Measurements from ENCODE around the gene LY6G5C. TPM values are rescaled to one million over a fixed set of nuclear protein-coding genes. Genes with fewer than 3 reads are reported as not detected.

LY6G5C gene
- total and polyA plus RNA-seq, 9 of the 15 experiments (the other 6 are each of a cell fraction or from before 2014, with no cell fraction given): 0.10 to 0.67 (median 0.46) TPM; not detected in 4

DNA sequence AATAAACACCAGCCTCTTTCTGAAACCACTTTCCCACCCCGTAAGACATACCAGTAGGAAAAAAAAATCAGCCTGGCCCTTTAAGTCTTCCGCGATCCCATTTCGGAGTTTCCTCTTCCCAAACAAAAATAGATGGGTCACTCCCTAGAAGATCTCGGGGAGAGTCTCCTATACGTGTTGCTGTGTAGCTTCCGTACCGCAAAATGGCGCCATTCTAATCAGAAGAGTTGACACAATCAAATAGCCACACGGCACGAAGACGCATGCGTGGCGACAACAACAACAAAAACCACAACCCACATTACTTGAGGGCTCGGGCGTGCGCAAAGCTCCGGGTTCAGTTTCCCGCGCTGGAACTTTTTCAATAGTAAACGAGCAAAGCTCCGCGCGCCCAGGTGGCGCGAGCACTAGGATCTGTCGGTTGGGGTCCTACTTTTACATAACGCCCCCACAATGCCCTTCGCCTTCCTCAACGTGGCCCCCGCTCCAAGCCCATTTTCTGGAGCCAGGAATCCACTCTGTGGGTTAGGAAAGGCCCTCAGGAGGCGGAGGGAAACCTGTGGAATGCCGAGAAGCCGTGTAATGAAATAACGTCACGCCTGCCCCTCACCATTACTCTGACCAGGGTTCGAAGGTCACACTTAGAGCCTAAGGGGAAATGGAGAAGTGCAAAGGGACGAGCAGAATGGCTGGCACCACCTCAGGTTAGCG, 15.9 kb downstream of the LY6G5C start, which contains the start of gene GPANK1 (continued):
- TF ChIP-seq, protein P1, sequence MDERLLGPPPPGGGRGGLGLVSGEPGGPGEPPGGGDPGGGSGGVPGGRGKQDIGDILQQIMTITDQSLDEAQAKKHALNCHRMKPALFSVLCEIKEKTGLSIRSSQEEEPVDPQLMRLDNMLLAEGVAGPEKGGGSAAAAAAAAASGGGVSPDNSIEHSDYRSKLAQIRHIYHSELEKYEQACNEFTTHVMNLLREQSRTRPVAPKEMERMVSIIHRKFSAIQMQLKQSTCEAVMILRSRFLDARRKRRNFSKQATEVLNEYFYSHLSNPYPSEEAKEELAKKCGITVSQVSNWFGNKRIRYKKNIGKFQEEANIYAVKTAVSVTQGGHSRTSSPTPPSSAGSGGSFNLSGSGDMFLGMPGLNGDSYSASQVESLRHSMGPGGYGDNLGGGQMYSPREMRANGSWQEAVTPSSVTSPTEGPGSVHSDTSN (CRISPR knock-in tag; IDR thresholded peaks at IDR 0.05; ENCODE audit: low read depth): no peak
- TF ChIP-seq, protein P1 (tag; conservative IDR thresholded peaks at IDR 0.05; ENCODE audit: low read depth): no peak
- TF ChIP-seq, protein P2, sequence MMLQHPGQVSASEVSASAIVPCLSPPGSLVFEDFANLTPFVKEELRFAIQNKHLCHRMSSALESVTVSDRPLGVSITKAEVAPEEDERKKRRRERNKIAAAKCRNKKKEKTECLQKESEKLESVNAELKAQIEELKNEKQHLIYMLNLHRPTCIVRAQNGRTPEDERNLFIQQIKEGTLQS (IDR thresholded peaks at IDR 0.05): no peak
- TF ChIP-seq, protein P2 (CRISPR knock-in tag; conservative IDR thresholded peaks at IDR 0.05): peak; percentile 91
- TF ChIP-seq RBM15 (IDR thresholded peaks at IDR 0.05; ENCODE audit: insufficient read depth, low read length): no peak
- no peak for TF ChIP-seq PHF20 (IDR thresholded peaks at IDR 0.05; ENCODE audit: partially characterized antibody)
- TF ChIP-seq XRCC5 (IDR thresholded peaks at IDR 0.05; ENCODE audit: low read depth, low read length): peak; percentile 89; the same call in 1 of the 2 replicates
- TF ChIP-seq NFIX (CRISPR knock-in tag; IDR thresholded peaks at IDR 0.05; ENCODE audit: low read depth): no peak
- peak in 1 of 2 experiments; percentile 6; a peak in 1 of 4 replicates for TF ChIP-seq HDAC1 (IDR thresholded peaks at IDR 0.05)
- TF ChIP-seq GATAD2B (IDR thresholded peaks at IDR 0.05; ENCODE audit: borderline replicate concordance): no peak
- TF ChIP-seq ZNF23 (CRISPR knock-in tag; IDR thresholded peaks at IDR 0.05): no peak
- TF ChIP-seq MYBL2 (IDR thresholded peaks at IDR 0.05; ENCODE audit: low read depth): no peak
- no peak for TF ChIP-seq MYBL2 (CRISPR knock-in tag; IDR thresholded peaks at IDR 0.05; ENCODE audit: borderline replicate concordance)
- TF ChIP-seq, protein P3, sequence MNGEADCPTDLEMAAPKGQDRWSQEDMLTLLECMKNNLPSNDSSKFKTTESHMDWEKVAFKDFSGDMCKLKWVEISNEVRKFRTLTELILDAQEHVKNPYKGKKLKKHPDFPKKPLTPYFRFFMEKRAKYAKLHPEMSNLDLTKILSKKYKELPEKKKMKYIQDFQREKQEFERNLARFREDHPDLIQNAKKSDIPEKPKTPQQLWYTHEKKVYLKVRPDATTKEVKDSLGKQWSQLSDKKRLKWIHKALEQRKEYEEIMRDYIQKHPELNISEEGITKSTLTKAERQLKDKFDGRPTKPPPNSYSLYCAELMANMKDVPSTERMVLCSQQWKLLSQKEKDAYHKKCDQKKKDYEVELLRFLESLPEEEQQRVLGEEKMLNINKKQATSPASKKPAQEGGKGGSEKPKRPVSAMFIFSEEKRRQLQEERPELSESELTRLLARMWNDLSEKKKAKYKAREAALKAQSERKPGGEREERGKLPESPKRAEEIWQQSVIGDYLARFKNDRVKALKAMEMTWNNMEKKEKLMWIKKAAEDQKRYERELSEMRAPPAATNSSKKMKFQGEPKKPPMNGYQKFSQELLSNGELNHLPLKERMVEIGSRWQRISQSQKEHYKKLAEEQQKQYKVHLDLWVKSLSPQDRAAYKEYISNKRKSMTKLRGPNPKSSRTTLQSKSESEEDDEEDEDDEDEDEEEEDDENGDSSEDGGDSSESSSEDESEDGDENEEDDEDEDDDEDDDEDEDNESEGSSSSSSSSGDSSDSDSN (IDR thresholded peaks at IDR 0.05; ENCODE audit: borderline replicate concordance in 1 of 2, low read depth in 2 of 2, low read length in 2 of 2): no peak
- TF ChIP-seq, protein P4, sequence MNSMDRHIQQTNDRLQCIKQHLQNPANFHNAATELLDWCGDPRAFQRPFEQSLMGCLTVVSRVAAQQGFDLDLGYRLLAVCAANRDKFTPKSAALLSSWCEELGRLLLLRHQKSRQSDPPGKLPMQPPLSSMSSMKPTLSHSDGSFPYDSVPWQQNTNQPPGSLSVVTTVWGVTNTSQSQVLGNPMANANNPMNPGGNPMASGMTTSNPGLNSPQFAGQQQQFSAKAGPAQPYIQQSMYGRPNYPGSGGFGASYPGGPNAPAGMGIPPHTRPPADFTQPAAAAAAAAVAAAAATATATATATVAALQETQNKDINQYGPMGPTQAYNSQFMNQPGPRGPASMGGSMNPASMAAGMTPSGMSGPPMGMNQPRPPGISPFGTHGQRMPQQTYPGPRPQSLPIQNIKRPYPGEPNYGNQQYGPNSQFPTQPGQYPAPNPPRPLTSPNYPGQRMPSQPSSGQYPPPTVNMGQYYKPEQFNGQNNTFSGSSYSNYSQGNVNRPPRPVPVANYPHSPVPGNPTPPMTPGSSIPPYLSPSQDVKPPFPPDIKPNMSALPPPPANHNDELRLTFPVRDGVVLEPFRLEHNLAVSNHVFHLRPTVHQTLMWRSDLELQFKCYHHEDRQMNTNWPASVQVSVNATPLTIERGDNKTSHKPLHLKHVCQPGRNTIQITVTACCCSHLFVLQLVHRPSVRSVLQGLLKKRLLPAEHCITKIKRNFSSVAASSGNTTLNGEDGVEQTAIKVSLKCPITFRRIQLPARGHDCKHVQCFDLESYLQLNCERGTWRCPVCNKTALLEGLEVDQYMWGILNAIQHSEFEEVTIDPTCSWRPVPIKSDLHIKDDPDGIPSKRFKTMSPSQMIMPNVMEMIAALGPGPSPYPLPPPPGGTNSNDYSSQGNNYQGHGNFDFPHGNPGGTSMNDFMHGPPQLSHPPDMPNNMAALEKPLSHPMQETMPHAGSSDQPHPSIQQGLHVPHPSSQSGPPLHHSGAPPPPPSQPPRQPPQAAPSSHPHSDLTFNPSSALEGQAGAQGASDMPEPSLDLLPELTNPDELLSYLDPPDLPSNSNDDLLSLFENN (IDR thresholded peaks at IDR 0.05; ENCODE audit: low read depth in 2 of 2, low read length in 2 of 2): peak in 1 of 2 experiments; percentile 30; a peak in 2 of 4 replicates
- TF ChIP-seq, protein P5, sequence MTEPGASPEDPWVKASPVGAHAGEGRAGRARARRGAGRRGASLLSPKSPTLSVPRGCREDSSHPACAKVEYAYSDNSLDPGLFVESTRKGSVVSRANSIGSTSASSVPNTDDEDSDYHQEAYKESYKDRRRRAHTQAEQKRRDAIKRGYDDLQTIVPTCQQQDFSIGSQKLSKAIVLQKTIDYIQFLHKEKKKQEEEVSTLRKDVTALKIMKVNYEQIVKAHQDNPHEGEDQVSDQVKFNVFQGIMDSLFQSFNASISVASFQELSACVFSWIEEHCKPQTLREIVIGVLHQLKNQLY (CRISPR knock-in tag; conservative IDR thresholded peaks at IDR 0.05): no peak
